ENCODE data around the gene GNRHR.
"Not testable (repeated sequence)": the region's sequence is repeated elsewhere in the genome, so short reads cannot be mapped to it uniquely, and the experiment has no call there.

GNRHR gene, protein sequence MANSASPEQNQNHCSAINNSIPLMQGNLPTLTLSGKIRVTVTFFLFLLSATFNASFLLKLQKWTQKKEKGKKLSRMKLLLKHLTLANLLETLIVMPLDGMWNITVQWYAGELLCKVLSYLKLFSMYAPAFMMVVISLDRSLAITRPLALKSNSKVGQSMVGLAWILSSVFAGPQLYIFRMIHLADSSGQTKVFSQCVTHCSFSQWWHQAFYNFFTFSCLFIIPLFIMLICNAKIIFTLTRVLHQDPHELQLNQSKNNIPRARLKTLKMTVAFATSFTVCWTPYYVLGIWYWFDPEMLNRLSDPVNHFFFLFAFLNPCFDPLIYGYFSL

DNA sequence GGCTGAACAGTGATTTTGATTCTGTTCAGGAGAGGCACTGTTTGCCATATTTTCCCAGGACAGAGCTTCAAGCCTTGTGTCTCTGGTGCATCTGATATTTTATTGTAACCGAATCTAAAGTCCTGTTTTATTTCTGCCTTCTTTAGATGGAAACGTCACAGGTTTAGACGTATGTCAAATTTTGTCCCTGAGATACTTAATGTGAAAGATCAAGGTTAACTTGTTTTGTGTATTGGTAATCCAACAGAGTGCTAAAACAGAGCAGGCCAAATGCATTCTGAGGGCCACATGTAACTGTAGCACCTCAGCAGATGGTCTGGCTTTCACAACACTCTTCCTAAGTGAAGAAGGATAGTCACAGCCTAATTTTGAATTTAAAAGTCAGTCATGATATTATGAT lies at the start of gene GNRHR:
Gene GNRHR, minus strand, starts transcription at position 101 of the 400 bp plus-strand sequence. Its CDS starts 53 bp downstream, at position 48.
- DNase-seq (ENCODE audit: low read depth in 2 of 2) = no peak

- DNase-seq (ENCODE audit: low read depth in 2 of 2) = no peak
Observed at GRCh38 chr4:67796810-67797209, 42.6 kb upstream of the GNRHR start.

- DNase-seq (ENCODE audit: low read depth in 2 of 2) = no peak
Observed at GRCh38 chr4:67790721-67791120, 36.5 kb upstream of the GNRHR start.

GRCh38 chr4:67787311-67787710 lies 33.1 kb upstream of the GNRHR start:
- DNase-seq (ENCODE audit: low read depth in 2 of 2) = no peak

DNA sequence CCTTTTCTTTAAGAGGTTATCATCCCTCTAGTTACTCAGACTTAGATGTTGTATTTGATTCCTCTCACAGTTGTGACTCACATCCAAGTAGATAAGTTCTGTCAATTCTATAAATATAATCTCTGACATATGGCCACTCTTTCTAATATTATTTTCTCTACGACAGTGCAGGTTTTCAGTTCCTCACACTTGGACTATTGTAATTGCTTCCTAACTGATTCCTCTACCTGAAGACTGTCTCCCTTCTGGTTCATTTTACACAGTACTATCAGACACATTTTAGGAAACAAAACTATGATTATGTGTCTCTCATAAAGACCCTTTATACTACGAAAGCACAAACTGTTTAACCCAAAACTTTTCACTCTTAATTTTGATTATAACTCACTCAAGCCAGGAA lies 31.3 kb upstream of the GNRHR start:
- no peak for DNase-seq (ENCODE audit: low read depth in 2 of 2)

DNA sequence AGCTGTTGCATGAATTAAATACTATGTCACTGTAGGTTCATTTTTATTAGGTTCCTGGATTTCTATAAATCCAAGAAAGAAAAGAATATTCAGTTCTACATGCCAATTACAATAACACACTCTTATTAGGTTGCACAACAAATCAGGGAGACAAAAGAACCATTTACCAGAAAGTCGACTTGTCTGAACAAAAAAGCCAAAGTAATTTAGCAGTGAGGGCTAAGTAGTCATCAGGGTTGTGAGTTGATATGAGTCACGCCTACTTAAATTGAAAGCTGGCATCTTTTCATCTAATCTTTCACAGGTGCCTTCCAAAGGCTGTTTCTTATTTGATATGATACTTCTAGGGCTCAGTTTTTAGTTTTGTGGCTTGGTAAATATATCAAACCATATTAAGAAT lies 25.4 kb upstream of the GNRHR start:
- no peak for DNase-seq (ENCODE audit: low read depth in 2 of 2)

DNA sequence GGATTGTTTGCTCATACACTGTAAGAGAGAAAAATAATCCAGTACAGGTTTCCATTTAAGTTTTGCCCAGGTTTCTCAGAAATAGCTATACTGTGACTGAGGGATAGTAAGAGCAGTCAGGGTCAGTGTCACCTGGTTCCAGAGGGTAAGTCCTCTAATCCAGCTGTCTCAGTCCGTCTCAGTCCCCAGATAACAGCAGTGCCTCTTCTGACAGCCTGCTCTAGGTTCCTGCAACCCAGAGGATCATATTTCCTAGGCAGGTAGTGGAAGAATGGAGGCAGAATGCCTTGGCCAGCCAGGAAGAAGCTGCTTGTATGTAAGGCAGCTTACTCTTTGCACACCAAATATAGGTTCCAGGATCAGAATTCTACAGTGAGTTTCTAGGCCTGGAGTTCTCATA lies 22.6 kb upstream of the GNRHR start:
- no peak for DNase-seq (ENCODE audit: low read depth in 2 of 2)

GRCh38 chr4:67770422-67770821 lies 16.2 kb upstream of the GNRHR start:
- no peak for DNase-seq (ENCODE audit: low read depth in 2 of 2)

- DNase-seq (ENCODE audit: low read depth in 2 of 2) = no peak
Observed at GRCh38 chr4:67765928-67766327, 11.7 kb upstream of the GNRHR start.

- DNase-seq (ENCODE audit: low read depth in 2 of 2) = no peak
Observed at GRCh38 chr4:67765401-67765800, 11.2 kb upstream of the GNRHR start.

DNA sequence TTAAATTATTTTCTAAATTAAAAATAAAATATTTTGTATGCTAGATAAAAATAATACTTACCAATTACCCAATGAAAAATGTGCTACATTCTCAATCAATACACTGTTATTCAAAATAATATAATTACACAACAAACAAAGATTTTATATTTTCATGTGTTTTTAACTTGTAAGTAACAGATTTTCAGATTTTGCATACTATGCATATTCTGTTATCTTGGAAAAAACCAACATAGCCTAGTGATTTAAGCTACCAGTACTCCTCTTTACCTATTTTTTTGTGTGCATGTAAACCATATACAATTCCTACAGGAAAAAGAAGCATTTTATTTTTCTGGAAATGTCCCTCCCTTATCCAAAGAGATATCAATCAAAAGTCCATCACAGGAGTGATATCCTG lies 10.0 kb upstream of the GNRHR start:
- DNase-seq (ENCODE audit: low read depth in 2 of 2) = no peak

GRCh38 chr4:67762086-67762485 lies 7.9 kb upstream of the GNRHR start:
- no peak for DNase-seq (ENCODE audit: low read depth in 2 of 2)

DNA sequence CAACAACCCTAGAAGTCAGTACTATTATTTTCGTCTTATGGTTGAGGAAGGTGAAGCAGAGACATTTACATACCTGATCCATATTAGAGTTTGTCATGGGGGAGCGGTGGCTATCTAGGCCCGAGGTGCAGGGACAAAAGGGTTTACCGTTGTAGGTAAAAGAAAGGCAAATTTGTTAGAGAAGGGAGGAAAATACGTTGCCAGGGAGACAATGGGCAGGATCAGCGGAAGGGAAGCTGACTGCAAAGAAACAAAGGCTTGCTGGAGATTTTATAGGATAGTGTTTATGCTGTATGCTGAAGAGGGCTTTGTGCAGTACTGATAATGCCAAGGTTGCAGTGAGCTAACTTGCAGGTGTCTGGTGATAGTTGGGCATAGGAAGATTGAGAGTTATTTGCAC lies 2.8 kb upstream of the GNRHR start:
- DNase-seq (ENCODE audit: low read depth in 2 of 2) = not testable (repeated sequence)

DNA sequence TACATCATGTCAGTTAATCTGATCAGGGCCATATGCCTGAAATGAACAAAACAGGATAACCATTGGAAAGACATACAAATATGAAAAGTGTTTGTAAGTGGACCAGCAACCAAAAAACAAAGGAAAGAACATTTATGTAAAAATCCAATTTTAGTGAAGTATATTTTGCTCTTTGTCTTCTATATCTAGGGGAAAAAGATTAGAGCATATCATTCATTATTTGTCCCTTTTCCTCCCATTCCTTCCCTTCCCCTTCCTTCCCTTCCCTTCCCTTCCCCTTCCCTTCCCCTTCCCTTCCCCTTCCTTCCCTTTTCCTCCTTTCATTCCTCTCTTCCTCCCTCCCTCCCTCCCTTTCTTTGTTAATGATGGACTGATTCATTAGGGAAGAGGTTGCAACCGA lies 1.8 kb upstream of the GNRHR start:
- no peak for DNase-seq (ENCODE audit: low read depth in 2 of 2)

GRCh38 chr4:67751260-67751659 lies 2.9 kb downstream of the GNRHR start:
- no peak for DNase-seq (ENCODE audit: low read depth in 2 of 2)

DNA sequence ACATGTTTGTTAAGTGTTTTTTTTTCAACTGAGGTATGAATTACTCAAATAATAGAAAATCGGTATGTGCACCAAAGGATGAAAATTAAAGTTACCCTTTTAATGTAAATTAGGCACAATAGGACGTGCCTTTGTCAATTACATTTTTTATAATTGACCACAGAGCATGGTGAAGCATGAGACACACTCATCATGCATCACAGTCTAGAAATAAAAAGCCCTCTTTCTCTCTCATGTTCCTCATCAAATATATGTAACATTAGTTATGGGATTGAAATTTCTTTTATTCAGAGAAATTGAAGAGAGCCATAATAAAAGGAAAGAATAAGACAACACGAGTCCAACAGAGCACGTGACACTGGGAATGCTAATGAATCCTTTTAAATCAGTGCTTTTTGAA lies 3.5 kb downstream of the GNRHR start:
- no peak for DNase-seq (ENCODE audit: low read depth in 2 of 2)

GRCh38 chr4:67749286-67749685 lies 4.9 kb downstream of the GNRHR start:
- DNase-seq (ENCODE audit: low read depth in 2 of 2) = no peak

- DNase-seq (ENCODE audit: low read depth in 2 of 2) = no peak
Observed at GRCh38 chr4:67746797-67747495, 7.2 kb downstream of the GNRHR start.

DNA sequence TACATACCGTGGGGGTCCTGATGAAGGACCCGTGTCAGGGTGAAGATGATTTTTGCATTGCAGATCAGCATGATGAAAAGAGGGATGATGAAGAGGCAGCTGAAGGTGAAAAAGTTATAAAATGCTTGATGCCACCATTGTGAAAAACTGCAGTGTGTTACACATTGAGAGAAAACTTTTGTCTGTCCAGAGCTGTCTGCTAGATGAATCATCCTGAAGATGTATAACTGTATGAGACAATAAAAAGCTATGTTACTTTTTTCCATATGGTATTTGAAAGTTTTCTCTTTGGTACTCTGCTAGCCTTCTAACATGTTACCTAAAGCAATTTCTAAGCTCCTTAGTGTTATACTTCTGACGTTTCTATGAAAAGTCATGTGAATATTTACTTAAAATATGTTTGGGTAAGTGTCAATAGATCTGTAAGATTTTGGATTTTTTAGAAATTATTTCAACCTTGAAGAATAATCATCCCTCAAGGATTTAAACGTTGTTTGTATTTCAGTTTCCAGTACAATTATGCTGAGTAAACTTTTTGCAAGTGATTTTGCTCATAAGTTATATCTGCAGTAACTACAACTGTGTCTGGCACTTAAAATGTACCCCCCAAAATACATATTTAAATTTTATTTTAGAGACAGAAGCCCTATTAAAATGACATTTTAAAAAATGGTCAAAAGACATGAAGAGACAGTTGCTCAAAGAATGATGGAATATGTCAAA lies 9.5 kb downstream of the GNRHR start:
- no peak for DNase-seq (ENCODE audit: low read depth in 2 of 2)

DNA sequence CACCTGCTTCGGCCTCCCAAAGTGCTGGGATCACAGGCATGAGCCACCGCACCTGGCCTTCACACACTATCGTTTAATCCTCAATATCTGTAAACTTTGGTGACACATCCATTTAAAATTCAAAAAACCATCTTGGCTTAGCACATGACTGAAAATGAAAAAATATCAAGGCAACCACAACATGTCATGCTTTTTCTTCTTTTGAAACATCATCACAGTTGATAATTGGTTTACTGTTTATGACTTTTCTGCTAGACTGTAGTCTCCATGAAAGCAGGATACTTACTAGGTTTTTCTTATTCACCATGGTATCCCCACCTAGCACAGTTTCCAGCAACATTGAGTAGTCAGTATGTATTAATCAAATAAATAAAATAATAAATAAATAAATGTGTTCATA lies 11.0 kb downstream of the GNRHR start:
- DNase-seq (ENCODE audit: low read depth in 2 of 2) = no peak

- no peak for DNase-seq (ENCODE audit: low read depth in 2 of 2)
Observed at GRCh38 chr4:67736262-67736661, 17.9 kb downstream of the GNRHR start.

- no peak for DNase-seq (ENCODE audit: low read depth in 2 of 2)
Observed at GRCh38 chr4:67735325-67735724, 18.9 kb downstream of the GNRHR start.

DNA sequence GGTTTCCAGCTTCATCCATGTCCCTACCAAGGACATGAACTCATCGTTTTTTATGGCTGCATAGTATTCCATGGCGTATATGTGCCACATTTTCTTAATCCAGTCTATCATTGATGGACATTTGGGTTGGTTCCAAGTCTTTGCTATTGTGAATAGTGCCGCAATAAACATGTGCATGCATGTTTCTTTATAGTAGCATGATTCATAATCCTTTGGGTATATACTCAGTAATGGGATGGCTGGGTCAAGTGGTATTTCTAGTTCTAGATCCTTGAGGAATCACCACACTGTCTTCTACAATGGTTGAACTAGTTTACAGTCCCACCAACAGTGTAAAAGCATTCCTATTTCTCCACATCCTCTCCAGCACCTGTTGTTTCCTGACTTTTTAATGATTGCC lies 23.7 kb downstream of the GNRHR start:
- not testable (repeated sequence) for DNase-seq (ENCODE audit: low read depth in 2 of 2)

All from stimulated activated CD8-positive, alpha-beta memory T cell treated with anti-CD3 and anti-CD28 coated beads, Interleukin-7, amount 100 ng/mL, for 1 hour (primary cell).